ENCODE results near the gene OR10X1. TPM values are rescaled to one million over a fixed set of nuclear protein-coding genes. Genes with fewer than 3 reads are reported as not detected.

OR10X1 gene
- total and polyA plus RNA-seq, 9 donors = not detected

GRCh38 chr1:158604968-158605367, 25.3 kb upstream of the OR10X1 start, which contains the start of gene OR10Z1:
Gene OR10Z1 (plus strand): TSS chr1:158605268. CDS start chr1:158606439, 1,171 bp downstream.
- Histone ChIP-seq H3K27ac (no peak within 1 kb of the TSS), H3K27me3 (no peaks in the 10 kb centered on the region), H3K9me3 (no peaks in the 10 kb centered on the region), H3K4me1 (ENCODE audit: insufficient read depth) (no peaks in the 10 kb centered on the region), H3K36me3 (no peaks in the 10 kb centered on the region), H3K4me3 (no peak within 1 kb of the TSS)
- TF ChIP-seq POLR2A (IDR thresholded peaks at IDR 0.05) (no peak), EP300 (IDR thresholded peaks at IDR 0.05) (no peak), CTCF (IDR thresholded peaks at IDR 0.05) (no peak)
- intact Hi-C loops (cut with DNase I) = no loop called here
- DNase-seq = no peak
- WGBS, 3 donors = 74 to 81% (median 81%) methylated on average over 1 of the region's 1 CpG

- H3K27ac ChIP-seq = no peak overlapping the region
- H3K9me3 ChIP-seq = no peaks in the 10 kb centered on the region
- no peaks in the 10 kb centered on the region for H3K27me3 ChIP-seq
- H3K36me3 ChIP-seq = no peaks in the 10 kb centered on the region
- WGBS, 3 donors = 94 to 98% (median 97%) methylated on average over 2 of the region's 2 CpGs
- intact Hi-C loops (cut with DNase I) = no loop called here
- TF ChIP-seq POLR2A (IDR thresholded peaks at IDR 0.05) (no peak), CTCF (IDR thresholded peaks at IDR 0.05) (no peak), EP300 (IDR thresholded peaks at IDR 0.05) (no peak)
- DNase-seq = no peak
- H3K4me1 ChIP-seq (ENCODE audit: insufficient read depth) = no peaks in the 10 kb centered on the region
- H3K4me3 ChIP-seq = no peak overlapping the region
These were observed 21.0 kb upstream of the OR10X1 start for GRCh38 chr1:158600735-158601134.

GRCh38 chr1:158586942-158587341, 7.2 kb upstream of the OR10X1 start:
- no peak for TF ChIP-seq EP300 (IDR thresholded peaks at IDR 0.05)
- TF ChIP-seq POLR2A (IDR thresholded peaks at IDR 0.05) = no peak
- no peak for TF ChIP-seq CTCF (IDR thresholded peaks at IDR 0.05)
- Histone ChIP-seq H3K9me3 (no peaks in the 10 kb centered on the region), H3K27ac (no peak overlapping the region), H3K4me1 (ENCODE audit: insufficient read depth) (no peaks in the 10 kb centered on the region), H3K27me3 (no peaks in the 10 kb centered on the region), H3K4me3 (no peak overlapping the region), H3K36me3 (no peaks in the 10 kb centered on the region)
- DNase-seq = no peak
- intact Hi-C loops (cut with DNase I) = no loop called here
- 80 to 89% (median 83%) methylated on average over 1 of the region's 1 CpG for WGBS, 3 donors

GRCh38 chr1:158583962-158584361, 4.3 kb upstream of the OR10X1 start:
- H3K27me3 ChIP-seq = no peaks in the 10 kb centered on the region
- no peaks in the 10 kb centered on the region for H3K36me3 ChIP-seq
- H3K9me3 ChIP-seq = no peaks in the 10 kb centered on the region
- H3K4me1 ChIP-seq (ENCODE audit: insufficient read depth) = no peaks in the 10 kb centered on the region
- TF ChIP-seq CTCF (IDR thresholded peaks at IDR 0.05) (no peak), POLR2A (IDR thresholded peaks at IDR 0.05) (no peak), EP300 (IDR thresholded peaks at IDR 0.05) (no peak)
- WGBS, 3 donors = 78 to 86% (median 80%) methylated on average over 4 of the region's 4 CpGs
- no peak overlapping the region for H3K27ac ChIP-seq
- intact Hi-C loops (cut with DNase I) = no loop called here
- DNase-seq = no peak
- H3K4me3 ChIP-seq = no peak overlapping the region
